Gastrocnemius medialis (tissue), 4 donors: Measurements from ENCODE around the gene LMBRD2. TPM values are rescaled to one million over a fixed set of nuclear protein-coding genes. Genes with fewer than 3 reads are reported as not detected.

Experiments
- ATAC-seq, 2 donors: fragments of 150-250 bp; one replicate each; pipeline ENCODE4 v1.9.1; 2016
- DNase-seq, 2 donors: peaks; one replicate each; pipeline ENCODE4 v3.0.0-alpha.2; 2019
- H3K27ac ChIP-seq, 4 donors: fragments of 200-600 bp; sonication (generic); 1 replicate in 1 of 4; 2 replicates in 3 of 4; pipeline ENCODE4 v1.5.1; 2016 to 2018; ENCODE audit warnings: mild to moderate bottlenecking in 2 of 4, moderate library complexity in 1 of 4
- H3K27me3 ChIP-seq, 3 donors: fragments of 200-600 bp; sonication (generic) in 2 of 3; 1 replicate in 1 of 3; 2 replicates in 2 of 3; pipeline versions ENCODE4 v1.5.1 to v1.6.0; 2016 to 2019; ENCODE audit warnings: mild to moderate bottlenecking in 1 of 3, moderate library complexity in 1 of 3
- H3K36me3 ChIP-seq, 2 donors: fragments of 200-600 bp; sonication (generic) in 1 of 2; one replicate each; pipeline ENCODE4 v1.5.1; 2017 to 2018
- H3K4me1 ChIP-seq, 2 donors: fragments of 200-600 bp; sonication (generic) in 1 of 2; one replicate each; pipeline ENCODE4 v1.5.1; 2016 to 2017; ENCODE audit warnings: mild to moderate bottlenecking in 2 of 2
- H3K4me3 ChIP-seq, 4 donors: fragments of 200-600 bp; sonication (generic) in 3 of 4; 1 replicate in 1 of 4; 2 replicates in 3 of 4; pipeline ENCODE4 v1.5.1; 2016 to 2019; ENCODE audit warnings: mild to moderate bottlenecking in 2 of 4
- H3K9me3 ChIP-seq, 3 donors: fragments of 200-600 bp; sonication (generic) in 2 of 3; 1 replicate in 1 of 3; 2 replicates in 2 of 3; pipeline ENCODE4 v1.5.1; 2016 to 2019
- POLR2A ChIP-seq, 2 donors: fragments of 450-650 bp; IDR thresholded peaks; one replicate each; pipeline ENCODE4 v1.6.1; 2017; ENCODE audit warnings: antibody characterized with exemption in 2 of 2, mild to moderate bottlenecking in 2 of 2, moderate library complexity in 2 of 2
- in situ Hi-C, 4 donors: fragments of 200-750 bp; cut with MboI; loops; one replicate each; pipeline versions ENCODE4 v1.15.0 to v1.8.0; 2017; ENCODE audit warnings: low sequenced_read_pairs in 4 of 4
- intact Hi-C: fragments of 100-400 bp; cut with DNase I; formaldehyde crosslinking; loops from one replicate; pipeline ENCODE4 v1.15.1; 2023; ENCODE audit warnings: low total_unique reads
- total RNA-seq, 4 donors: library from RNA; depleted of rRNA; stranded (reverse); fragments of >200 nt; gene quantifications; one replicate each; pipeline versions ENCODE4 v1.1.0 to v1.2.3, GENCODE V29; 2016
- TF ChIP-seq, protein P1 (sequence below), 5 experiments: fragments of 450-650 bp in 3 of 5; fragments of 200-600 bp in 2 of 5; sonication (generic) in 2 of 5; IDR thresholded peaks in 4 of 5; conservative IDR thresholded peaks in 1 of 5; 1 replicate in 4 of 5; 2 replicates in 1 of 5; pipeline ENCODE4 v1.5.1; 2016 to 2019; ENCODE audit warnings: antibody characterized with exemption in 5 of 5, mild to moderate bottlenecking in 3 of 5, moderate library complexity in 3 of 5

LMBRD2 gene
- total RNA-seq, 4 donors from 2014 or later: 12.2 to 29.0 (median 21.3) TPM

- Histone ChIP-seq H3K4me3 (no peak overlapping the region), H3K27me3 (no peaks in the 10 kb centered on the region), H3K27ac (no peak overlapping the region), H3K4me1 (no peaks in the 10 kb centered on the region), H3K36me3 (peaks cover 0 to 24% of the 10 kb centered on the region in 2 donors), H3K9me3 (no peaks in the 10 kb centered on the region)
- intact Hi-C loops (loop anchor here (5.0 kb wide), 1 partner anchor 514 kb away; no protein-coding TSS in a partner anchor), in situ Hi-C loops (loop anchor here in 2 of 4 donors (10.0 kb wide), 1 partner anchor 126 kb away; the partner anchor contains the start of gene RANBP3L (in 2 of the 2))
- ATAC-seq (no peak), DNase-seq (no peak)
- TF ChIP-seq, protein P1, sequence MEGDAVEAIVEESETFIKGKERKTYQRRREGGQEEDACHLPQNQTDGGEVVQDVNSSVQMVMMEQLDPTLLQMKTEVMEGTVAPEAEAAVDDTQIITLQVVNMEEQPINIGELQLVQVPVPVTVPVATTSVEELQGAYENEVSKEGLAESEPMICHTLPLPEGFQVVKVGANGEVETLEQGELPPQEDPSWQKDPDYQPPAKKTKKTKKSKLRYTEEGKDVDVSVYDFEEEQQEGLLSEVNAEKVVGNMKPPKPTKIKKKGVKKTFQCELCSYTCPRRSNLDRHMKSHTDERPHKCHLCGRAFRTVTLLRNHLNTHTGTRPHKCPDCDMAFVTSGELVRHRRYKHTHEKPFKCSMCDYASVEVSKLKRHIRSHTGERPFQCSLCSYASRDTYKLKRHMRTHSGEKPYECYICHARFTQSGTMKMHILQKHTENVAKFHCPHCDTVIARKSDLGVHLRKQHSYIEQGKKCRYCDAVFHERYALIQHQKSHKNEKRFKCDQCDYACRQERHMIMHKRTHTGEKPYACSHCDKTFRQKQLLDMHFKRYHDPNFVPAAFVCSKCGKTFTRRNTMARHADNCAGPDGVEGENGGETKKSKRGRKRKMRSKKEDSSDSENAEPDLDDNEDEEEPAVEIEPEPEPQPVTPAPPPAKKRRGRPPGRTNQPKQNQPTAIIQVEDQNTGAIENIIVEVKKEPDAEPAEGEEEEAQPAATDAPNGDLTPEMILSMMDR (IDR thresholded peaks at IDR 0.05 in 4 of 5, conservative IDR thresholded peaks at IDR 0.05 in 1 of 5): no peak
- TF ChIP-seq POLR2A (IDR thresholded peaks at IDR 0.05): no peak
Observed at GRCh38 chr5:36178524-36178890, 26.8 kb upstream of the LMBRD2 start.

DNA sequence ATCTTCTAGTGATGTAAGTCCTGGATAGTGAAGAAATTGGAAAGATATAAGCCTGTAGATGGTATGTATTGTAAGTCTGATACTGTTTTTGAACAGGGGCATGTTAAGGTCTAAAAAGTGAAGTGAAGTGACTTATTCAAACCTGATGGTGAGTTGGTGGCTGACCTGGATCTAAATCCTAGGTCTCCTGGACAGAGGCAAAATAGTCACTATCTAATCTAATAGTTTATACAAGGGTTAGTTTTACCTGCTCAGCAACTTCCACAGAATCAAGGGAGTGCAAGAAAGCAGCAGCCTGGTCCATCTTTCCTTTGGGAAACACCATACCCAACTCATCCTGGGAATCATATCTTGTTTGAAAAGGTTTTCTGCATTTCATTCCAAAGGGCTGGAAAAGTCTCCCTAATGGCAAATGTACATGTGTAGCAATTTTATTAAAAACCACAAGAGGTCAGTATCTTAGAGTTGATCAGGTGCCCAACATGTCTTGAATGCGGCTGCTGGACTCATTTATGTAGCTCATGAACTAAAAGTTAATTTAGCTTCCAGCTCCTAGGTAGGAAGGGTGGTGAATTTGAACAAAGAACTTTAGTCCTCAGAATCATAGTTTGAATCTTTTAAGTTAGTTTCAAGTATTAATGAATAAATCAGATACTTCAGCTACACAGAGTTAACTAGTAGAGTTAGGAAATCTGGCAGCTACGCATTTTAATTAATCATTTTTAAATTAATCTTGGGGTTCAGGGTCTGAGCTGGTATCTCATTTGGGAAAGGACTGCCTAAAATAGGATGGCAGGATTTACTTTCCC is 26.2 kb upstream of the LMBRD2 start:
- peaks cover 0 to 29% of the 10 kb centered on the region in 2 donors for H3K36me3 ChIP-seq
- no peaks in the 10 kb centered on the region for H3K27me3 ChIP-seq
- intact Hi-C loops (loop anchor here (2.0 to 5.0 kb wide), 2 partner anchors 127 to 514 kb away; no protein-coding TSS in a partner anchor), in situ Hi-C loops (loop anchor here in 2 of 4 donors (10.0 kb wide), 1 partner anchor 127 kb away; the partner anchor contains the start of gene RANBP3L (in 2 of the 2))
- DNase-seq: no peak
- no peaks in the 10 kb centered on the region for H3K4me1 ChIP-seq
- no peaks in the 10 kb centered on the region for H3K9me3 ChIP-seq
- H3K27ac ChIP-seq: no peak overlapping the region
- no peak overlapping the region for H3K4me3 ChIP-seq
- TF ChIP-seq, protein P1 (IDR thresholded peaks at IDR 0.05 in 4 of 5, conservative IDR thresholded peaks at IDR 0.05 in 1 of 5): peak in 3 of 5 experiments; percentile 18 to 53 (median 39)
- no peak for TF ChIP-seq POLR2A (IDR thresholded peaks at IDR 0.05)
- peak in 1 of 2 donors; percentile 61 for ATAC-seq

DNA sequence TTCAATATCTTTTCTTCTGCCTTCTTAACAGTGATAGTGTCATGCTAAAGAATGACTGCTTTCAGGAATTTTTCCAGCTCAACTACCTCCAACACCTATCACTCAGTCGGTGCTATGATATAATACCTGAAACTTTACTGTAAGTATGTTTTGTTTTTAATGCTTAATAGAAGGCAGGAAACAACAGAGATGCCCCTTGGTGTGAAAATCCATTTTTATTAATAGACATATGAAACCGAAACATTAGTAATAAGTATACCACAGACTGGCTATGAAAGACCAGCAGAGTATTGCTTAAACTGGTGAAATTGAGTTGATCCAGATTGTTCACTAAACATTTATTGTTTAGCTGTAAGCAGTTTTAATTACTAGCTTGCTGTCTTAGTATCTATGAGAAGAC is 25.5 kb upstream of the LMBRD2 start:
- Histone ChIP-seq H3K27ac (no peak overlapping the region), H3K4me1 (no peaks in the 10 kb centered on the region), H3K4me3 (no peak overlapping the region), H3K9me3 (no peaks in the 10 kb centered on the region), H3K27me3 (no peaks in the 10 kb centered on the region), H3K36me3 (peaks cover 0 to 37% of the 10 kb centered on the region in 2 donors)
- TF ChIP-seq, protein P1 (IDR thresholded peaks at IDR 0.05 in 4 of 5, conservative IDR thresholded peaks at IDR 0.05 in 1 of 5): no peak
- no peak for TF ChIP-seq POLR2A (IDR thresholded peaks at IDR 0.05)
- intact Hi-C loops (loop anchor here (2.0 to 5.0 kb wide), 2 partner anchors 128 to 515 kb away; no protein-coding TSS in a partner anchor), in situ Hi-C loops (loop anchor here in 2 of 4 donors (10.0 kb wide), 1 partner anchor 128 kb away; the partner anchor contains the start of gene RANBP3L (in 2 of the 2))
- DNase-seq (no peak), ATAC-seq (no peak)

- peaks cover 0 to 50% of the 10 kb centered on the region in 2 donors for H3K36me3 ChIP-seq
- TF ChIP-seq, protein P1 (IDR thresholded peaks at IDR 0.05 in 4 of 5, conservative IDR thresholded peaks at IDR 0.05 in 1 of 5): no peak
- DNase-seq: no peak
- H3K9me3 ChIP-seq: no peaks in the 10 kb centered on the region
- H3K4me3 ChIP-seq: no peak overlapping the region
- intact Hi-C loops (loop anchor here (5.0 kb wide), 1 partner anchor 517 kb away; no protein-coding TSS in a partner anchor), in situ Hi-C loops (loop anchor here in 2 of 4 donors (10.0 kb wide), 1 partner anchor 130 kb away; the partner anchor contains the start of gene RANBP3L (in 2 of the 2))
- no peak for ATAC-seq
- H3K4me1 ChIP-seq: no peaks in the 10 kb centered on the region
- no peak overlapping the region for H3K27ac ChIP-seq
- H3K27me3 ChIP-seq: no peaks in the 10 kb centered on the region
Observed at GRCh38 chr5:36175043-36175442, 23.4 kb upstream of the LMBRD2 start.
